ENCODE measurements around the gene SIRT2. TPM values are rescaled to one million over a fixed set of nuclear protein-coding genes. Genes with fewer than 3 reads are reported as not detected.

Gene SIRT2
- total RNA-seq, 1 experiment from 2014 or later, result 37.4 TPM

DNA sequence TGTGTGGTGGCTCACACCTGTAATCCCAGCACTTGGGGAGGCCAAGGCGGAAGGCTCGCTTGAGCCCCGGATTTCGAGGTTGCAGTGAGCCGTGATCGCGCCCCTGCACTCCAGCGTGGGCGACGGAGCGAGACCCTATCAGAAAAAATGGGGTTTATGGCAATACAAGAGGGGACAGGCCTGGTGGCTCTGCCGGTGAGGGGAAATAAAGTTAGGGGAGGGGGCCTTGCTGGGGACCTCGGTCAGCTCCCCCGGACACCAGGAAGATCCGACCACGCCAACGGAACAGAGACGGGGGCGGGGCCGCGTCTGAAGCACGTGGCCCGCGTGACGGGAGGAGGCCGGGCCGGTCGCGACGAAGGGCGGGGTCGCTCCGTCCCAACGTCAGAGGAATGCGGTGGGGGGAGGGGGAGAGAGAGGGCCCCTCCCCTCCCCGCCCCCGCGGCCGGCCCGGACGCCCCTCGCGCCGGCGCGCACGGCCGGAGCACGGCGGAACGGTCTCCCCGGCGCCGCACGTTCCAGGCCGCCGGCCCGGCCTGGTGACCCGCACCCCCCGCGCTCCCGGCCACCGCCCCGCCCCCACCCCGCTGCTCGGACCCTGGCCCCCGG lies 47.7 kb downstream of the SIRT2 start:
- ChIA-PET POLR2A (interaction anchor here (0.6 to 4.1 kb wide), 25 partner anchors 9 to 593 kb away, joined by 3 to 40 read pairs (median 4); partner anchors contain the start of genes ACTN4, C19orf33, ECH1 and MRPS12), CTCF (interaction anchor here (0.6 to 3.0 kb wide), 4 partner anchors 36 to 308 kb away, joined by 3 to 11 read pairs (median 4); partner anchors contain the start of genes MRPS12 and SARS2)
- TF ChIP-seq, protein P1, sequence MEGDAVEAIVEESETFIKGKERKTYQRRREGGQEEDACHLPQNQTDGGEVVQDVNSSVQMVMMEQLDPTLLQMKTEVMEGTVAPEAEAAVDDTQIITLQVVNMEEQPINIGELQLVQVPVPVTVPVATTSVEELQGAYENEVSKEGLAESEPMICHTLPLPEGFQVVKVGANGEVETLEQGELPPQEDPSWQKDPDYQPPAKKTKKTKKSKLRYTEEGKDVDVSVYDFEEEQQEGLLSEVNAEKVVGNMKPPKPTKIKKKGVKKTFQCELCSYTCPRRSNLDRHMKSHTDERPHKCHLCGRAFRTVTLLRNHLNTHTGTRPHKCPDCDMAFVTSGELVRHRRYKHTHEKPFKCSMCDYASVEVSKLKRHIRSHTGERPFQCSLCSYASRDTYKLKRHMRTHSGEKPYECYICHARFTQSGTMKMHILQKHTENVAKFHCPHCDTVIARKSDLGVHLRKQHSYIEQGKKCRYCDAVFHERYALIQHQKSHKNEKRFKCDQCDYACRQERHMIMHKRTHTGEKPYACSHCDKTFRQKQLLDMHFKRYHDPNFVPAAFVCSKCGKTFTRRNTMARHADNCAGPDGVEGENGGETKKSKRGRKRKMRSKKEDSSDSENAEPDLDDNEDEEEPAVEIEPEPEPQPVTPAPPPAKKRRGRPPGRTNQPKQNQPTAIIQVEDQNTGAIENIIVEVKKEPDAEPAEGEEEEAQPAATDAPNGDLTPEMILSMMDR (IDR thresholded peaks at IDR 0.05; ENCODE audit: unreplicated experiment), result no peak
- no peaks in the 10 kb centered on the region for H3K9me3 Mint-ChIP-seq (ENCODE audit: unreplicated experiment)
- peaks cover 18% of the 10 kb centered on the region for H3K4me1 Mint-ChIP-seq (ENCODE audit: insufficient read depth, unreplicated experiment)
- DNase-seq (ENCODE audit: unreplicated experiment), result peak; percentile 94
- H3K4me3 Mint-ChIP-seq (ENCODE audit: unreplicated experiment), result peak overlapping the region; percentile 97
- BruUV-seq (replicated peaks), result no TSS peak
- intact Hi-C loops (cut with micrococcal nuclease), result loop anchor here (1.0 to 5.0 kb wide), 3 partner anchors 36 to 199 kb away; partner anchors contain the start of genes MRPS12 and SARS2
- peak overlapping the region; percentile 99 for H3K27ac Mint-ChIP-seq (ENCODE audit: low read depth, unreplicated experiment)
- no peaks in the 10 kb centered on the region for H3K27me3 Mint-ChIP-seq (ENCODE audit: insufficient read depth, unreplicated experiment)
- peaks cover 31% of the 10 kb centered on the region for H3K36me3 Mint-ChIP-seq (ENCODE audit: insufficient read depth, unreplicated experiment)

DNA sequence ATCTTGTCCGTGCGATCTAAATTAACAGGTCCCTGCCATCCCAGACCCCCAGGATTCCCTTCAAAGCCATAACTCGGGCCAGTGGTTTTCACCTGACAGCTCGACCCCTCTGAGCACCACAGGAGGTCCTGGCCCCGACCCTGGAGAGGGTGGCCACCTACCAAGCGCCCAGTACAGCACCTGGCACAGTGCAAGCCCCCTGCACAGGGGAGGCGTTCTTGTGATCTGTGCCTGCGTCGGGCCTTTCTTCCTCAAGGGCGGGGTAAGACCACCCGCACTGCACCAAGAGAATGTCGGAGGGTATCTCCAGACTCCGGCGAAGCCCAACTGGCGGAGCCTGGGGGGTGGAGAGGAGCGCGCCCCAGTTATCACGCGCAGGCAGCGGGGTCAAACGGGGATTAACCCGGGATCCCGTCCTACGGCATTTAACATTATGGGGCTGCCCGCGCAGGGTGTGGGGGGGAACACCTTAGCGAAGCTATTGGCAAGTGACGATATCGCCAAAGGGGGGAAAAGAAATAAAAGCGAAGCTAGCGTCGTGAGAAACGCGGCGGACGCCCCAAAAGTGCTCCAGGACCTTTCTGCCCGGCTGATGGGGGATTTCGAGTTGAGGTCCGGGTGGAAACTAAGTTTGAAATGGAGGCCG lies 48.3 kb downstream of the SIRT2 start:
- no peak for DNase-seq (ENCODE audit: unreplicated experiment)
- H3K4me3 Mint-ChIP-seq (ENCODE audit: unreplicated experiment), result peak overlapping the region; percentile 97
- CTCF ChIA-PET, result interaction anchor here (0.6 to 3.0 kb wide), 5 partner anchors 36 to 545 kb away, joined by 3 to 11 read pairs (median 4); partner anchors contain the start of genes MRPS12 and SARS2
- TF ChIP-seq, protein P1 (IDR thresholded peaks at IDR 0.05; ENCODE audit: unreplicated experiment), result no peak
- peaks cover 18% of the 10 kb centered on the region for H3K4me1 Mint-ChIP-seq (ENCODE audit: insufficient read depth, unreplicated experiment)
- H3K36me3 Mint-ChIP-seq (ENCODE audit: insufficient read depth, unreplicated experiment), result peaks cover 38% of the 10 kb centered on the region
- H3K27me3 Mint-ChIP-seq (ENCODE audit: insufficient read depth, unreplicated experiment), result no peaks in the 10 kb centered on the region
- POLR2A ChIA-PET, result interaction anchor here (0.6 to 4.1 kb wide), 24 partner anchors 10 to 547 kb away, joined by 3 to 40 read pairs (median 4); partner anchors contain the start of genes ACTN4, C19orf33, ECH1 and EIF3K
- TSS peak; percentile 87 for BruUV-seq (replicated peaks)
- H3K27ac Mint-ChIP-seq (ENCODE audit: low read depth, unreplicated experiment), result peak overlapping the region; percentile 99
- H3K9me3 Mint-ChIP-seq (ENCODE audit: unreplicated experiment), result no peaks in the 10 kb centered on the region
- intact Hi-C loops (cut with micrococcal nuclease), result loop anchor here (1.0 to 5.0 kb wide), 3 partner anchors 48 to 199 kb away; partner anchors contain the start of genes MRPS12, NFKBIB, SARS2 and SIRT2

DNA sequence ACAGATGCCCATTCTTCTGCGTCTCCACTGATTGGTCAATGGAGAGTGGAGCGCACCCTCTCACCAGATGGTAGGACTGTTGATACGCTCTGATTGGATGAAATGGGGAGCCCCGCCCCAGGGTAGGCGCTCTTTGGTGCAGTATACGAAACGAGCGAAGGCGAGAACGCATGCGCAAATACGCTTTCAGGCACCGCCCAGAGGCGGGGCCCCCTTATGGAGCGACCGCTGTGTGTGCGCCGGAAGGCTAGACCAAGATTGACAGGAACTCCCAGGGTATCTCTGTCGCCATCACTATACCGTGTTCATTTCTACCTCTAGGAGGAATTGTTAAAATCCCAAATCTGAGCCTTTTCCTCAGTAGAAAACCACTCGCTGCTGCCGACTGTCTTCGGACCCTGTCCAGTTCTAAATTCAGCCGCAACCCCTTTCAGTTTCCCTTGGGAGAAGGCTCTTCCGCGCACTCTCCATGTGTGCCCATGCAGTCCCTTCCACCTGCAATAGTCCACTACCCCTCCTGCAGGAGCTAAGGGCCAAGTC lies 48.9 kb downstream of the SIRT2 start:
- Mint-ChIP-seq H3K4me1 (ENCODE audit: insufficient read depth, unreplicated experiment) (peaks cover 18% of the 10 kb centered on the region), H3K36me3 (ENCODE audit: insufficient read depth, unreplicated experiment) (peaks cover 44% of the 10 kb centered on the region), H3K4me3 (ENCODE audit: unreplicated experiment) (peak overlapping the region; percentile 97), H3K27ac (ENCODE audit: low read depth, unreplicated experiment) (peak overlapping the region; percentile 99), H3K9me3 (ENCODE audit: unreplicated experiment) (no peaks in the 10 kb centered on the region), H3K27me3 (ENCODE audit: insufficient read depth, unreplicated experiment) (no peaks in the 10 kb centered on the region)
- POLR2A ChIA-PET, result interaction anchor here (0.7 to 4.1 kb wide), 14 partner anchors 12 to 287 kb away, joined by 3 to 40 read pairs (median 6); partner anchors contain the start of genes ACTN4, ECH1, EIF3K and MRPS12
- CTCF ChIA-PET, result interaction anchor here (0.6 to 1.1 kb wide), 2 partner anchors 80 to 546 kb away, joined by 3 to 5 read pairs; partner anchors contain the start of genes MRPS12 and SARS2
- DNase-seq (ENCODE audit: unreplicated experiment), result no peak
- intact Hi-C loops (cut with micrococcal nuclease), result loop anchor here (1.0 to 5.0 kb wide), 3 partner anchors 49 to 198 kb away; partner anchors contain the start of genes MRPS12, NFKBIB, SARS2 and SIRT2
- TF ChIP-seq, protein P1 (IDR thresholded peaks at IDR 0.05; ENCODE audit: unreplicated experiment), result no peak
- BruUV-seq (replicated peaks), result no TSS peak
